Gastrocnemius medialis (tissue), 4 donors: ENCODE data around the gene CUX1. TPM values are rescaled to one million over a fixed set of nuclear protein-coding genes. Genes with fewer than 3 reads are reported as not detected.

ENCODE experiments used
- ATAC-seq, 2 donors: fragments of 150-250 bp; one replicate each; pipeline ENCODE4 v1.9.1; 2016
- DNase-seq, 2 donors: peaks; one replicate each; pipeline ENCODE4 v3.0.0-alpha.2; 2019
- H3K27ac ChIP-seq, 4 donors: fragments of 200-600 bp; sonication (generic); 1 replicate in 1 of 4; 2 replicates in 3 of 4; pipeline ENCODE4 v1.5.1; 2016 to 2018; ENCODE audit warnings: mild to moderate bottlenecking in 2 of 4, moderate library complexity in 1 of 4
- H3K27me3 ChIP-seq, 3 donors: fragments of 200-600 bp; sonication (generic) in 2 of 3; 1 replicate in 1 of 3; 2 replicates in 2 of 3; pipeline versions ENCODE4 v1.5.1 to v1.6.0; 2016 to 2019; ENCODE audit warnings: mild to moderate bottlenecking in 1 of 3, moderate library complexity in 1 of 3
- H3K36me3 ChIP-seq, 2 donors: fragments of 200-600 bp; sonication (generic) in 1 of 2; one replicate each; pipeline ENCODE4 v1.5.1; 2017 to 2018
- H3K4me1 ChIP-seq, 2 donors: fragments of 200-600 bp; sonication (generic) in 1 of 2; one replicate each; pipeline ENCODE4 v1.5.1; 2016 to 2017; ENCODE audit warnings: mild to moderate bottlenecking in 2 of 2
- H3K4me3 ChIP-seq, 4 donors: fragments of 200-600 bp; sonication (generic) in 3 of 4; 1 replicate in 1 of 4; 2 replicates in 3 of 4; pipeline ENCODE4 v1.5.1; 2016 to 2019; ENCODE audit warnings: mild to moderate bottlenecking in 2 of 4
- H3K9me3 ChIP-seq, 3 donors: fragments of 200-600 bp; sonication (generic) in 2 of 3; 1 replicate in 1 of 3; 2 replicates in 2 of 3; pipeline ENCODE4 v1.5.1; 2016 to 2019
- CTCF ChIP-seq, 5 experiments: fragments of 450-650 bp in 3 of 5; fragments of 200-600 bp in 2 of 5; sonication (generic) in 2 of 5; IDR thresholded peaks in 4 of 5; conservative IDR thresholded peaks in 1 of 5; 1 replicate in 4 of 5; 2 replicates in 1 of 5; pipeline ENCODE4 v1.5.1; 2016 to 2019; ENCODE audit warnings: antibody characterized with exemption in 5 of 5, mild to moderate bottlenecking in 3 of 5, moderate library complexity in 3 of 5
- POLR2A ChIP-seq, 2 donors: fragments of 450-650 bp; IDR thresholded peaks; one replicate each; pipeline ENCODE4 v1.6.1; 2017; ENCODE audit warnings: antibody characterized with exemption in 2 of 2, mild to moderate bottlenecking in 2 of 2, moderate library complexity in 2 of 2
- in situ Hi-C, 4 donors: fragments of 200-750 bp; cut with MboI; loops; one replicate each; pipeline versions ENCODE4 v1.15.0 to v1.8.0; 2017; ENCODE audit warnings: low sequenced_read_pairs in 4 of 4
- intact Hi-C: fragments of 100-400 bp; cut with DNase I; formaldehyde crosslinking; loops from one replicate; pipeline ENCODE4 v1.15.1; 2023; ENCODE audit warnings: low total_unique reads
- total RNA-seq, 4 donors: library from RNA; depleted of rRNA; stranded (reverse); fragments of >200 nt; gene quantifications; one replicate each; pipeline versions ENCODE4 v1.1.0 to v1.2.3, GENCODE V29; 2016

CUX1 gene
- total RNA-seq, 4 donors from 2014 or later: 44.1 to 57.9 (median 54.9) TPM

GRCh38 chr7:101890749-101891523 lies 73.5 kb downstream of the CUX1 start:
- intact Hi-C loops: no loop called here
- peak overlapping the region; percentile 45 to 65 (median 62) for H3K27ac ChIP-seq

GRCh38 chr7:101891936-101892640 lies 74.7 kb downstream of the CUX1 start:
- DNase-seq (no peak), ATAC-seq (no peak)
- no peaks in the 10 kb centered on the region for H3K36me3 ChIP-seq
- peaks cover 44 to 48% of the 10 kb centered on the region in 2 donors for H3K4me1 ChIP-seq
- H3K27ac ChIP-seq: peak overlapping the region; percentile 25 to 65 (median 38)
- no peak overlapping the region for H3K4me3 ChIP-seq
- in situ Hi-C loops (no loop called here), intact Hi-C loops (no loop called here)
- no peaks in the 10 kb centered on the region for H3K27me3 ChIP-seq
- no peak for TF ChIP-seq CTCF (IDR thresholded peaks at IDR 0.05 in 4 of 5, conservative IDR thresholded peaks at IDR 0.05 in 1 of 5)
- TF ChIP-seq POLR2A (IDR thresholded peaks at IDR 0.05): no peak
- H3K9me3 ChIP-seq: no peaks in the 10 kb centered on the region

More at GRCh38 chr7:101890749-101891523, 73.5 kb downstream of the CUX1 start:
- H3K36me3 ChIP-seq: no peaks in the 10 kb centered on the region
- no peaks in the 10 kb centered on the region for H3K9me3 ChIP-seq
- H3K27me3 ChIP-seq: no peaks in the 10 kb centered on the region
- in situ Hi-C loops: no loop called here
- H3K4me3 ChIP-seq: no peak overlapping the region
- DNase-seq (no peak), ATAC-seq (peak; percentile 50 to 67)
- TF ChIP-seq CTCF (IDR thresholded peaks at IDR 0.05 in 4 of 5, conservative IDR thresholded peaks at IDR 0.05 in 1 of 5) (no peak), POLR2A (IDR thresholded peaks at IDR 0.05) (no peak)
- H3K4me1 ChIP-seq: peaks cover 33 to 45% of the 10 kb centered on the region in 2 donors

- H3K27me3 ChIP-seq: no peaks in the 10 kb centered on the region
- no peaks in the 10 kb centered on the region for H3K36me3 ChIP-seq
- peaks cover 57 to 63% of the 10 kb centered on the region in 2 donors for H3K4me1 ChIP-seq
- TF ChIP-seq POLR2A (IDR thresholded peaks at IDR 0.05) (no peak), CTCF (IDR thresholded peaks at IDR 0.05 in 4 of 5, conservative IDR thresholded peaks at IDR 0.05 in 1 of 5) (no peak)
- in situ Hi-C loops: no loop called here
- no peak for ATAC-seq
- H3K27ac ChIP-seq: peak overlapping the region in 1 of 4 donors; percentile 36
- no peak overlapping the region for H3K4me3 ChIP-seq
- DNase-seq: no peak
- H3K9me3 ChIP-seq: no peaks in the 10 kb centered on the region
- intact Hi-C loops: no loop called here
Measured at GRCh38 chr7:101893341-101894082, 76.1 kb downstream of the CUX1 start.

GRCh38 chr7:101896316-101896715 lies 78.9 kb downstream of the CUX1 start:
- TF ChIP-seq CTCF (IDR thresholded peaks at IDR 0.05 in 4 of 5, conservative IDR thresholded peaks at IDR 0.05 in 1 of 5) (no peak), POLR2A (IDR thresholded peaks at IDR 0.05) (no peak)
- intact Hi-C loops: loop anchor here (5.0 kb wide), 1 partner anchor 79 kb away; the partner anchor contains the start of gene CUX1
- Histone ChIP-seq H3K4me3 (no peak overlapping the region), H3K27me3 (no peaks in the 10 kb centered on the region), H3K27ac (peak overlapping the region; percentile 80 to 91 (median 84)), H3K9me3 (no peaks in the 10 kb centered on the region), H3K36me3 (no peaks in the 10 kb centered on the region), H3K4me1 (peaks cover 69 to 71% of the 10 kb centered on the region in 2 donors)
- ATAC-seq (peak in 1 of 2 donors; percentile 28), DNase-seq (no peak)
- in situ Hi-C loops: no loop called here
